Neuronal stem cell (in vitro differentiated cells): Measurements from ENCODE around the gene EFR3B.
"Not testable (repeated sequence)": the region's sequence is repeated elsewhere in the genome, so short reads cannot be mapped to it uniquely, and the experiment has no call there.

Source experiments
- DNase-seq: peaks from one replicate; pipeline ENCODE4 v3.0.0-alpha.2; 2013; ENCODE audit warnings: low spot score
- H2AFZ ChIP-seq: one replicate; pipeline ENCODE4 v1.6.1; 2013; ENCODE audit warnings: mild to moderate bottlenecking, low read length, inconsistent platforms
- H2AK5ac ChIP-seq: 2 replicates; pipeline ENCODE4 v1.6.1; 2013; ENCODE audit warnings: low read depth, mild to moderate bottlenecking, inconsistent platforms, low read length, moderate library complexity, mixed read lengths
- H2BK120ac ChIP-seq: 2 replicates; pipeline ENCODE4 v1.6.1; 2013; ENCODE audit warnings: low read depth, mild to moderate bottlenecking, inconsistent platforms, low read length, moderate library complexity, mixed read lengths
- H2BK12ac ChIP-seq: one replicate; pipeline ENCODE4 v1.6.1; 2013; ENCODE audit warnings: low read length, inconsistent platforms
- H2BK15ac ChIP-seq: 2 replicates; pipeline ENCODE4 v1.6.1; 2013; ENCODE audit warnings: mild to moderate bottlenecking, low read length, inconsistent platforms, mixed read lengths
- H2BK5ac ChIP-seq: one replicate; pipeline ENCODE4 v1.6.1; 2013; ENCODE audit warnings: inconsistent platforms, mild to moderate bottlenecking, low read length, moderate library complexity
- H3K14ac ChIP-seq: one replicate; pipeline ENCODE4 v1.6.1; 2013; ENCODE audit warnings: low read length, inconsistent platforms
- H3K18ac ChIP-seq: 2 replicates; pipeline ENCODE4 v1.6.1; 2013; ENCODE audit warnings: low read length, inconsistent platforms
- H3K23ac ChIP-seq: 2 replicates; pipeline ENCODE4 v1.6.1; 2013; ENCODE audit warnings: low read depth, mild to moderate bottlenecking, mixed read lengths, low read length, inconsistent platforms; ENCODE audit not compliant: poor library complexity
- H3K27ac ChIP-seq: replicated peaks from 3 replicates; pipeline ENCODE4 v1.5.1; 2013; ENCODE audit warnings: low read length, inconsistent platforms
- H3K27me3 ChIP-seq, 3 experiments: 2 replicates each; pipeline ENCODE4 v1.6.1; 2013; ENCODE audit warnings: low read length in 3 of 3, mild to moderate bottlenecking in 2 of 3, inconsistent platforms in 1 of 3, low read depth in 1 of 3, mixed read lengths in 1 of 3, moderate library complexity in 1 of 3; ENCODE audit not compliant: control insufficient read depth in 3 of 3, insufficient read depth in 3 of 3
- H3K36me3 ChIP-seq, 2 donors: replicated peaks in 1 of 2; 2 replicates each; pipeline ENCODE4 v1.6.1; 2013; ENCODE audit warnings: low read length in 2 of 2; ENCODE audit not compliant: control insufficient read depth in 2 of 2, insufficient read depth in 2 of 2
- H3K4ac ChIP-seq: 2 replicates; pipeline ENCODE4 v1.6.1; 2013; ENCODE audit warnings: inconsistent platforms, mild to moderate bottlenecking, low read length, moderate library complexity
- H3K4me1 ChIP-seq, 2 donors: 1 replicate in 1 of 2; 2 replicates in 1 of 2; pipeline ENCODE4 v1.6.1; 2013; ENCODE audit warnings: low read length in 2 of 2, low read depth in 1 of 2; ENCODE audit not compliant: control insufficient read depth in 2 of 2, insufficient read depth in 1 of 2
- H3K4me2 ChIP-seq: one replicate; pipeline ENCODE4 v1.6.1; 2013; ENCODE audit warnings: mild to moderate bottlenecking, low read length, inconsistent platforms; ENCODE audit not compliant: insufficient read depth, poor library complexity, severe bottlenecking
- H3K4me3 ChIP-seq, 2 donors: 2 replicates each; pipeline ENCODE4 v1.5.1; 2013; ENCODE audit warnings: low read length in 2 of 2, mild to moderate bottlenecking in 2 of 2, inconsistent platforms in 1 of 2, moderate library complexity in 1 of 2
- H3K79me1 ChIP-seq: one replicate; pipeline ENCODE4 v1.6.1; 2013; ENCODE audit warnings: low read depth, mild to moderate bottlenecking, inconsistent platforms, low read length, moderate library complexity
- H3K9ac ChIP-seq: one replicate; pipeline ENCODE4 v1.6.1; 2013; ENCODE audit warnings: mild to moderate bottlenecking, low read depth, low read length, inconsistent platforms; ENCODE audit not compliant: poor library complexity
- H3K9me3 ChIP-seq, 2 donors: replicated peaks in 1 of 2; 2 replicates each; pipeline versions ENCODE3 to v1.6.1; 2013; ENCODE audit warnings: low read length in 2 of 2, mild to moderate bottlenecking in 2 of 2, inconsistent platforms in 1 of 2, low read depth in 1 of 2, mixed read lengths in 1 of 2, moderate library complexity in 1 of 2; ENCODE audit not compliant: control insufficient read depth in 2 of 2, insufficient read depth in 1 of 2
- H4K8ac ChIP-seq: one replicate; pipeline ENCODE4 v1.6.1; 2013; ENCODE audit warnings: low read depth, mild to moderate bottlenecking, inconsistent platforms, low read length, moderate library complexity
- H4K91ac ChIP-seq: one replicate; pipeline ENCODE4 v1.6.1; 2013; ENCODE audit warnings: low read length, low read depth, mild to moderate bottlenecking, inconsistent platforms; ENCODE audit not compliant: poor library complexity
- WGBS, 2 donors: extraction: QIAGEN DNeasy Blood & Tissue Kit; methylation state at CpG; one replicate each; pipeline ENCODE4 v1.1.7; 2013; ENCODE audit warnings: missing lambda C conversion rate in 2 of 2, mixed read lengths in 1 of 2; ENCODE audit not compliant: insufficient read length in 2 of 2, insufficient replicate concordance in 1 of 2; ENCODE audit errors: extremely low coverage in 2 of 2; 5-methylcytosine and 5-hydroxymethylcytosine counted together

EFR3B gene

GRCh38 chr2:24999097-24999496 lies 42.8 kb upstream of the EFR3B start:
- H2AK5ac ChIP-seq, H2BK12ac ChIP-seq, H3K14ac ChIP-seq, H4K8ac ChIP-seq, H3K9ac ChIP-seq, H3K9me3 ChIP-seq, H3K79me1 ChIP-seq, H3K27ac ChIP-seq, DNase-seq, H3K4me2 ChIP-seq, H2BK120ac ChIP-seq, H3K27me3 ChIP-seq, H3K4ac ChIP-seq, H3K4me3 ChIP-seq, H3K23ac ChIP-seq, H4K91ac ChIP-seq, H2BK15ac ChIP-seq, H3K4me1 ChIP-seq, H2BK5ac ChIP-seq, H3K36me3 ChIP-seq, H3K18ac ChIP-seq, H2AFZ ChIP-seq: not testable (repeated sequence)
- WGBS, 2 donors: no CpG with 5 or more reads among the region's 8 CpGs

- WGBS, 2 donors: no CpG with 5 or more reads among the region's 4 CpGs
- Histone ChIP-seq H2AFZ (no peak overlapping the region), H3K36me3 (no peaks in the 10 kb centered on the region), H3K27me3 (peaks cover 0 to 9% (median 0%) of the 10 kb centered on the region in 3 experiments), H2AK5ac (no peak overlapping the region), H3K27ac (no peak overlapping the region), H3K4me3 (no peak overlapping the region), H2BK12ac (no peak overlapping the region), H3K23ac (no peak overlapping the region), H3K9ac (no peak overlapping the region), H4K8ac (no peak overlapping the region), H3K9me3 (no peaks in the 10 kb centered on the region), H2BK120ac (no peak overlapping the region), H2BK5ac (no peak overlapping the region), H3K4ac (no peak overlapping the region), H2BK15ac (no peak overlapping the region), H3K4me1 (peaks cover 2 to 4% of the 10 kb centered on the region in 2 donors), H3K18ac (no peak overlapping the region), H3K14ac (no peak overlapping the region), H4K91ac (no peak overlapping the region), H3K79me1 (no peaks in the 10 kb centered on the region), H3K4me2 (no peak overlapping the region)
- no peak for DNase-seq
Measured at GRCh38 chr2:25000036-25000435, 41.8 kb upstream of the EFR3B start.

DNA sequence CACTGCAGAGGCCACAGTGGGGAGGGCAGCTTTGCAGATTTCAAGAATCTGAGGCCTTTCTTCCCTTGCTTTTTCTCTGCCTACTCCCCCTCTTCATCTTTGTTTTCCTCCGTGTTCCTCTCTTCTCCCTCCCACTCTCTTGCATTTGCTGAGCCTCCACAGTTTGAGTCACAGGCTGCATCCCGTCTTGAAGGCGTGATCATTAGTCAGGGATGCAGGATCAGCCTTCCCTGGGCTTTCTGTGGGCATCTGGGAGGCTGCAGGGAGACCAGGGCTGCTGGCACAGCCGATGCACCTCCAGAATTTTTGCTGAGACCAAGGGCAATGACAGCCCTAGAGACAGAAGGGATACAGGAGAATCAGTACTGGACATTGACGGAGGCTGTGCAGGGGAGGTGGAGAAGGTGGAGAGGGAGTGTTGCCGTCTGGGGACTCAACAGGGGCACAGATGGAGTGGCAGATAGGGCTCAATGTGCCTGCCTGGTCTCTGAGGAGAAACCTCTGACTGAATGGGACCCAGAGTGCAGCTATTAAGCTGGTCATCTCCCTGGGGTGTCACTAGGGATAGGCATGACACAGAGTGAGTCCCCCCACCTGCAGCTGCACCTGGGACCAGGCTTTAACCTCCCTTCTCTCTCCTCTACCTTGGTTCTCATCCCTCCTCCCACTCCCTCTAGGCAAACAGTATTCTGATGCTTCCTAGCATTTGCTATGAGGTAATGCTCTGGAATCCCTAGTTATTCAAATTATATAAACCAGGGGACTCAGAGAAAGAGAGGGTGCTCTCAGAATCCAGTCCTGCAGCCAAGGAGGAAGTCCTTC lies 41.2 kb upstream of the EFR3B start:
- Histone ChIP-seq H2BK15ac (no peak overlapping the region), H3K14ac (no peak overlapping the region), H2BK120ac (no peak overlapping the region), H3K18ac (peak overlapping the region; percentile 3), H3K4me2 (no peak overlapping the region), H3K27me3 (peaks cover 0 to 9% (median 0%) of the 10 kb centered on the region in 3 experiments), H3K27ac (no peak overlapping the region), H3K4ac (no peak overlapping the region), H4K91ac (no peak overlapping the region), H4K8ac (no peak overlapping the region), H3K4me3 (no peak overlapping the region), H3K36me3 (no peaks in the 10 kb centered on the region), H2BK5ac (no peak overlapping the region), H3K4me1 (peaks cover 2 to 4% of the 10 kb centered on the region in 2 donors), H2AK5ac (no peak overlapping the region), H2AFZ (peak overlapping the region; percentile 30), H3K9ac (no peak overlapping the region), H3K23ac (peak overlapping the region; percentile 27), H3K9me3 (no peaks in the 10 kb centered on the region), H2BK12ac (no peak overlapping the region), H3K79me1 (no peaks in the 10 kb centered on the region)
- no CpG with 5 or more reads among the region's 6 CpGs for WGBS, 2 donors
- no peak for DNase-seq

DNA sequence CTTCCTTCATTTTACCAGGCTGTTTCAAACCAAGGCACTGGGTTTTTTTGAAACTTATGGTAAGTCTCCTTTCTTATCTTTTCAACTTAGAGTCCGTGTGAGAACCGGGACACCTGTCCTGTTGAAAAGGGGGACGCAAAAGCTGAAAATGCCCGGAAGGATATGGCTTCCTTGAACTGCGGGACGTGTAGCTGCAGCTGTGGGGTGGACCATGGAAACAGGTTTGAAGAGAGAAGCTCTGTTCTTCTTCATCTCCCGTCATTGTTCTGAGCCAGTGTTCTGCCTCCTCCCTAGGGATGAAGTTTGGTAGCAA lies 40.6 kb upstream of the EFR3B start:
- Histone ChIP-seq H2AK5ac (no peak overlapping the region), H3K18ac (no peak overlapping the region), H3K14ac (no peak overlapping the region), H3K4me3 (no peak overlapping the region), H3K9ac (no peak overlapping the region), H3K27ac (no peak overlapping the region), H3K4me1 (peaks cover 2 to 4% of the 10 kb centered on the region in 2 donors), H2BK5ac (no peak overlapping the region), H2BK15ac (no peak overlapping the region), H4K8ac (no peak overlapping the region), H2AFZ (no peak overlapping the region), H3K4ac (no peak overlapping the region), H2BK120ac (no peak overlapping the region), H3K4me2 (no peak overlapping the region), H3K23ac (no peak overlapping the region), H3K79me1 (no peaks in the 10 kb centered on the region), H4K91ac (no peak overlapping the region), H3K27me3 (peaks cover 0 to 9% (median 0%) of the 10 kb centered on the region in 3 experiments), H3K9me3 (no peaks in the 10 kb centered on the region), H2BK12ac (no peak overlapping the region), H3K36me3 (no peaks in the 10 kb centered on the region)
- DNase-seq: no peak
- WGBS, 2 donors: no CpG with 5 or more reads among the region's 7 CpGs
